T-helper 2 cell treated with Interferon-gamma antibody and Interleukin-4, amounts not matched to agents 5 μg/mL and 100 μg/mL, for 36 hours (primary cell): Measurements from ENCODE around the gene SERPIND1.
A peak's percentile ranks its signal among the peaks of the same experiment; 100 is the strongest.

Experiments used
- DNase-seq: peaks from one replicate; pipeline ENCODE4 v3.0.0; 2021; ENCODE audit warnings: low spot score
- H3K27ac Mint-ChIP-seq: one replicate; pipeline ENCODE4 v1.8.0; 2021; ENCODE audit warnings: mild to moderate bottlenecking, mixed read lengths
- H3K27me3 Mint-ChIP-seq: one replicate; pipeline ENCODE4 v1.8.0; 2021; ENCODE audit warnings: low read depth, mixed read lengths
- H3K36me3 Mint-ChIP-seq: one replicate; pipeline ENCODE4 v1.8.0; 2021; ENCODE audit warnings: low read depth, mixed read lengths
- H3K4me1 Mint-ChIP-seq: one replicate; pipeline ENCODE4 v1.8.0; 2021; ENCODE audit warnings: low read depth, mixed read lengths
- H3K4me3 Mint-ChIP-seq: one replicate; pipeline ENCODE4 v1.8.0; 2022; ENCODE audit warnings: mild to moderate bottlenecking, moderate library complexity, mixed read lengths
- H3K9me3 Mint-ChIP-seq: one replicate; pipeline ENCODE4 v1.8.0; 2021; ENCODE audit warnings: mixed read lengths

The SERPIND1 gene

DNA sequence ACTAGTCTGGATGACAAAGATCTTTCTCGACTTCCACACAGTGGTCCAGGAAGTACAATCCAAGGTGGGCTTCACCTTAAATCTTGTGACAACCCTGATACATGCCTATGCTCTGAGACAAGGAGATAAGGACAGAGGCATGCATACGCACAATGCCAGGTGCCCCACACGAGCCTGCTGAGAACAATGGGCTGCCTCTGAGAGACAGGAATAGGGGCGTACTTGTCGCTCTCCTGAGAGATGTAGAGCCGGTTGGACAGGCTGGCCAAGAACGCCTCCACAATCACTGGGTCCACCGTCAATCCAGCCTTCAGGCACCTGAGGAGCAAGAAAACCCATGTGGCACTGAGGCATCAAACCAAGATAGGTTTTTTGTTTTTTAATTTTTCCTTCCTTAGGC lies 25.5 kb downstream of the SERPIND1 start:
- no peak for DNase-seq
- Mint-ChIP-seq H3K9me3 (no peaks in the 10 kb centered on the region), H3K4me3 (no peak overlapping the region), H3K4me1 (no peaks in the 10 kb centered on the region), H3K36me3 (peaks cover 41% of the 10 kb centered on the region), H3K27ac (no peak overlapping the region), H3K27me3 (no peaks in the 10 kb centered on the region)

DNA sequence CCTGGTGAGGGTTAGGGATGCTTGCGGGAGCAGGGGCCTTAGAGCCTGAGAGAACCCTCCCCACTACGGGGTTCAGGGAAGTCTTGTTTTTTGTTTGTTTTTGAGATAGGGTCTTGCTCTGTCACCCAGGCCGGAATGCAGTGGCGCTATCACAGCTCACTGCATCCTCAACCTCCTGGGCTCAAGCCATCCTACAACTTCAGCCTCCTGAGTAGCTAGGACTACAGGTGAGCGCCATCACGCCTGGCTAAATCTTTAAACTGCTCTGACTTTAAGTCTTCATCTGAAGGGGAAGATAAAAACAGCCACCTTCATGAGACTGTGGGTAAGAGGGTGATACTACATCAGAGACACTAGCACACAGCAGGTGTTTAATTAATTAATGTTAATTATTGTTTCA lies 28.5 kb downstream of the SERPIND1 start:
- Mint-ChIP-seq H3K9me3 (no peaks in the 10 kb centered on the region), H3K36me3 (peaks cover 49% of the 10 kb centered on the region), H3K4me3 (no peak overlapping the region), H3K27me3 (no peaks in the 10 kb centered on the region), H3K4me1 (no peaks in the 10 kb centered on the region), H3K27ac (no peak overlapping the region)
- DNase-seq = no peak

DNA sequence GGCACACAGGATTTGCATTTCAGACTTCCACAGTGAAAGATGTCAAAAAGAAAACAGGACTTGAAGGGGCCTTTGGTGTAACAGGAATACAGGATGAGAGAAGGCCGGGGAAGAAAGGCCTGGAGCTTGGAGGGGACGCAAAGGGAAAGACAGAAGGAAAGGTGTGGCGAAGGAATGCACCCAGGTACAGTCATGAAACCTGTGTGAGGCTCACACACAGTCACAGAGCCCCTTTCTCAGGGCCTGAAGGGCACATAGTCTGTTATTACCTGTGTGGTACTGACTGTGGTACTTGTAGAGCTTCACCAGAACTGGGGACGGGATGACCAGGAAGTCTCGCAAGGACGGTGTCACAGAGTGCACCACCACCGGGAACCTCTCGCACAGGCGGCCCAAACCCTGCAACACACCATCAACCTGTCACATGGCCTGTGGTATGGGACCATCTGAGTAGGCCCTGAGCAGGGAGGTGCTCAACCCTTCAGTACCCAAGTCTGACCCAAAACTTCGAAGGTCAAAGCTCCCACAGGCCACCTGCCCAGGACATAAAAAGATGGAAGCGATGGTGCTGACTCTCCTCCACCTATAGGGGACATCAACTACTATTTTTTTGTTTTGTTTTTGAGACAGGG lies 29.1 kb downstream of the SERPIND1 start:
- H3K36me3 Mint-ChIP-seq = peaks cover 49% of the 10 kb centered on the region
- no peaks in the 10 kb centered on the region for H3K4me1 Mint-ChIP-seq
- no peak for DNase-seq
- no peak overlapping the region for H3K4me3 Mint-ChIP-seq
- no peaks in the 10 kb centered on the region for H3K27me3 Mint-ChIP-seq
- no peaks in the 10 kb centered on the region for H3K9me3 Mint-ChIP-seq
- no peak overlapping the region for H3K27ac Mint-ChIP-seq

DNA sequence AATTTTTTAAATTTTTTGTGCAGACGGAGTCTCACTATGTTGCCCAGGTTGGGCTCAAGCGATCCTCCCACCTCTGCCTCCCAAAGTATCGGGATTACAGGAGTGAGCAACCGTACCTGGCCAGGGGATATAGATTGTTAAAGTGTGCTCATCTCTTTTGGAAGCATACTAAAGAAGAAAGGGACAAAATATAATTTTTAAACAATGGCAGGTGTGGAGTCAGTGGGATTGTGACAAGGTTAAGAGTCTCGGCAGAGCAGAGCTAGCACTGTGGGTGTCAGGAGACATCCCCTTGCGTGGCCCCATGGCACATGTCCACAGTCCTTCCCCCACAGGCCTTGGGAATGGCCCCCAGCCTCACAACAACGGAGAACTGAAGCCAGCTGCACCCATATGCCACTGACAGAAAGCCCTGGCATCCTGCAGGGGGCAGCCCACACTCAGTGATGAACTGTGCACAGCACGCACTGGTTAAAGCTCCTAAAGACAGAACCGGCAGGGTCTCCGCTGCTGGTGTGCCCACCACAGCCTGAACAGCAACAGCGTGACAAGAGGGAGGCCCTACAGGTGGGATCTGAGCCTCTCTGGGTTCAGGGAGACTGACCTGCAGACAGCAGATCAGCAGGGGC lies 29.9 kb downstream of the SERPIND1 start:
- Mint-ChIP-seq H3K4me1 (no peaks in the 10 kb centered on the region), H3K27ac (no peak overlapping the region), H3K27me3 (no peaks in the 10 kb centered on the region), H3K36me3 (peaks cover 44% of the 10 kb centered on the region), H3K4me3 (no peak overlapping the region), H3K9me3 (no peaks in the 10 kb centered on the region)
- peak; percentile 13 for DNase-seq

DNA sequence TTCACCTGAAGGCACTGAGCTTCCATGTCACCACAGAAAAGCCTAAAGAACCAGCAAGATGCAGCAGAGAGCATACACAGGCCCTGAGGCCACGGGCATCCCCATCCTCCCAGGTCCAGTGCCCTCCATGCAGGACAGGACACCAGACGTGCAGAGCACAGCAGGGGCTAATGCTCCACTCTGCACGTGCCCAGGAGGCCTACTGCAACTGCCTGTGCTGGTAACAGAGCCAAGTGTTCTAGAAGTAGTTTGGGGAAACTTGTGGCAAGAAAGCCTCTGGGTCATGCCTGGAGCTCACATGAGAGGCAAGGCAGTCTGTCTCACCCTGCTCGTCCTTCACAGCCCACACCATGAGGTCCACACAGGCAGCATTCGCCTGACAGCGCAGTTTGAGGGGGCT lies 30.7 kb downstream of the SERPIND1 start:
- no peak for DNase-seq
- Mint-ChIP-seq H3K27ac (no peak overlapping the region), H3K9me3 (no peaks in the 10 kb centered on the region), H3K4me1 (peaks cover 3% of the 10 kb centered on the region), H3K4me3 (no peak overlapping the region), H3K27me3 (no peaks in the 10 kb centered on the region), H3K36me3 (peaks cover 45% of the 10 kb centered on the region)

DNA sequence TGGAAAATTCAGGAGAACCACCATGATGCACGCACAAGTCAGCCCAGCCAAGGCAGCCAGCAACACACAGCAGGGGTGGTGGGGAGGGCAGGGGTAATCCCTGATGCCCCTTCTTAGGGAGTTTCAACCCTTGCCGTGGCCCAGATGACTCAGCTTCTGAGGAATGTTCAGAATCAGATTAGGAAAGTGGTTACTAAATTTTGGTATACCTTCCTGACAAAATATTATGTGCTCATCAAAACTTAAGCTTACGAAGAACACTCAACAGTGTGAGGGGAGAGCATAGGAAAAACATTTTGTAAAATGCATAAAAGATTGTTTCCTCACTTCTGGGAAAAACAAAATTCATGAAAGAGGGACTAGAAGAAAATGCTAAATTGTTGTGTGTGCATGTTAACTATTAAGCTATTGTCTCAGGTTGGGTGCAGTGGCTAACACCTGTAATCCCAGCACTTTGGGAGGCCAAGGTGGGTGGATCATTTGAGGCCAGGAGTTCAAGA lies 32.1 kb downstream of the SERPIND1 start:
- Mint-ChIP-seq H3K4me3 (no peak overlapping the region), H3K36me3 (peaks cover 47% of the 10 kb centered on the region), H3K27ac (peak overlapping the region; percentile 31), H3K27me3 (no peaks in the 10 kb centered on the region), H3K4me1 (peaks cover 7% of the 10 kb centered on the region), H3K9me3 (no peaks in the 10 kb centered on the region)
- no peak for DNase-seq

DNA sequence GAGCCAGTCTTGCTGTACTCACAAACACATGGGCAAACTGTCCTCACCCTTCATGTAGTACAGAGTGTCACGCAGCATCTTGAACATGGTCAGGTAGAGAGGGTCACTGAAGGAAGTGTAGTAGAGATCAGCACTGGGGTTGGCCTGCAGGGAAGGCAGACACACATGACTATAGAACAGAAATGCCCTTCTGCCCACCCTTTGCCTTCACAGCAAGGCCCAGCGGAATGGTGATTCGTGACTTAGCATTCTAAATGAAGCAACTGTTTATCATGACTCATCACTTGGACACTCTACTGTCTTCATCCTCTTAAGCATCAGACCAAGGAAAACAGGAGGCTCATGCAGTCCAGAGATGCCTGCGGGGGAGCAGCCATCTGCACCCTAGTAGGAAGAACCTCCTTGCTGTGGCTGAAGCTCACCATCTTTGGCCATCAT lies 33.4 kb downstream of the SERPIND1 start:
- H3K36me3 Mint-ChIP-seq = peaks cover 53% of the 10 kb centered on the region
- no peaks in the 10 kb centered on the region for H3K9me3 Mint-ChIP-seq
- H3K27ac Mint-ChIP-seq = no peak overlapping the region
- DNase-seq = no peak
- peaks cover 12% of the 10 kb centered on the region for H3K4me1 Mint-ChIP-seq
- no peak overlapping the region for H3K4me3 Mint-ChIP-seq
- no peaks in the 10 kb centered on the region for H3K27me3 Mint-ChIP-seq

DNA sequence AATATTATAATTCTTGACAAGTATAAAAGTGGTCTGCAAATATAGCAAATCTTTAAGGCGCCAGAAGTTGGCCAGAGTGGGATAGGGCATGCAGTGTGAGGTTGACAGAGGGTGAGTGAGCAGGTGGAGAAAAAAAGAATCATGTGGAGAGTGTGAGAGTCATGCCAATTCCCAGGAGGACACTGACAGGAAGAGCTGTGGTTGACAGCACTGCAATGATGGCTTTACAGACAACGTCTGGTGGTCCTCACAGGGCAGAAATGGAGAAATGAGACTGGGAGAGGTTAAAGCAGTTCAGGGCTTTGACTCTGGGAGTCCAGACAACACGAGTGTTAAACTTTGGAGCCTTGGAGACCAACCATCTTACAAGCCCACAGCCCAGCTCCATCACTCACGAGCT lies 34.9 kb downstream of the SERPIND1 start:
- peaks cover 61% of the 10 kb centered on the region for H3K36me3 Mint-ChIP-seq
- peaks cover 12% of the 10 kb centered on the region for H3K4me1 Mint-ChIP-seq
- H3K4me3 Mint-ChIP-seq = no peak overlapping the region
- no peaks in the 10 kb centered on the region for H3K27me3 Mint-ChIP-seq
- no peak overlapping the region for H3K27ac Mint-ChIP-seq
- H3K9me3 Mint-ChIP-seq = no peaks in the 10 kb centered on the region
- DNase-seq = no peak

DNA sequence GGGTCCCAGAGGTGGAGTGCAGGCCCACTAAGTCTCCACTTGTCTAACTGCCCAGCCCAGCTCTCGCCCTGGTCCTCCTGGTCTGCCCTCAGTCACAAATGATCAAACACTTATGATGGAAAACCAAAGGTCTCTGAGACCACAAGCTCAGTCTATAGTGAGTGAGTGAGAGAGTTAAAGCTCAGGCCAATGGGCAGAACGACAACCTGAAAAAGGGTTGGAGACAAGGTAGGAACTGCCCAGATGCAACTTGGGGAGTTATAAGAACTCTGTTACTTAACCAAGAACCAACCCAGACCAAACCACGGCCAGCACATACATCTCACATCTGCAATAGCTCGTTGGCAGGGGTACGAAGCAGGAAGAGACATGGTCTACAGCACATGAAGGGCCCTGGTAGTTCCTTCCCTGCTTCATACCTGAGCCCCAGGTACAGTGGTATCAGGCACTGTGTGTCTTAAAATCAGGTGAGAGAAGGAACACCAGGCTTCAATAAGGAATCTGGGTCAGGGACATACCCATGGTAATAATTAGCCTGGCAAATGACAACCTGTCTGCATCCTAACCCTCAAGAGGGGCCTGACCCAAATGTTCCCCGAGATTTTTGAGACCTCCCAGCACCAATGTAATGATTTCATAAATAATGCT lies 35.7 kb downstream of the SERPIND1 start:
- no peaks in the 10 kb centered on the region for H3K27me3 Mint-ChIP-seq
- peaks cover 14% of the 10 kb centered on the region for H3K4me1 Mint-ChIP-seq
- H3K4me3 Mint-ChIP-seq = no peak overlapping the region
- DNase-seq = no peak
- H3K9me3 Mint-ChIP-seq = no peaks in the 10 kb centered on the region
- peaks cover 58% of the 10 kb centered on the region for H3K36me3 Mint-ChIP-seq
- no peak overlapping the region for H3K27ac Mint-ChIP-seq

DNA sequence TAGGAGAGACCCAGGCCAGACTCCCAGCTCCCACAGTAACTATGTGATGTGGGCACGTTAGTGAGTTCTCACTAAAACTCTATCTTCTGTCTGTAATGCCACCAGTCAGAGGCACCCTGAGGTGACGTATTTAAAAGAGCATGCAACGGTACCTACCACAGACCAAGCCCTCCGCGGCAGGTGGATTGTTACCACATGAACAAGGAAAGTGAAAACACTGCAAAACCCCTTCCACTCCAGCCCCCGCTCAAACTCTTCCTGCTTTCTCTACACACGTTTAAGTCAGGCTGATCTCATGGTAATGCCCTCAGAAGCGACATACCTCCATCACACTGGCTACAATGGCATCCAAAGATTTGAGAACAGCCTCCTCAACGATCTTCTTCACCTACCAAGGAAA lies 36.7 kb downstream of the SERPIND1 start:
- Mint-ChIP-seq H3K4me1 (peaks cover 14% of the 10 kb centered on the region), H3K4me3 (no peak overlapping the region), H3K9me3 (no peaks in the 10 kb centered on the region), H3K27ac (no peak overlapping the region), H3K27me3 (no peaks in the 10 kb centered on the region), H3K36me3 (peaks cover 56% of the 10 kb centered on the region)
- no peak for DNase-seq

DNA sequence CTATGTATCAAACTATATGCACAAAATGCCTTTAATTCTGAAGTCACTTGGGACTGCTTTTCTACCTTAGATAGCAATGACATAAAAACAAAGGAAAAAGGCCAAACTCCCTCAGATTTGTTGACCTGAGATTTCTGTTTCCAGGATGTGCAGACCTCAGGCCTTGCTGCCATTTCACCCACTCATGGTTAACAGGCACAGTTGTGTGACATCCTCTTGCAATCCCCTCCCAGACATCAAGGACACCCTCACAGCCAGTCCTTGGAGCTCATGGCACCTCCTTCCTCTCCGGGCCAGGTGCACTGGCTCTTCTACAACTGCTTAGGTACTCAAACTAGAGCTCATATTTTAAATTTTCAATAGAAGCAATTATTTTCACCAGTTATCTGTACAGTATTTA lies 37.3 kb downstream of the SERPIND1 start:
- peak overlapping the region; percentile 24 for H3K27ac Mint-ChIP-seq
- no peaks in the 10 kb centered on the region for H3K27me3 Mint-ChIP-seq
- no peaks in the 10 kb centered on the region for H3K9me3 Mint-ChIP-seq
- DNase-seq = no peak
- H3K4me1 Mint-ChIP-seq = peaks cover 14% of the 10 kb centered on the region
- peaks cover 52% of the 10 kb centered on the region for H3K36me3 Mint-ChIP-seq
- no peak overlapping the region for H3K4me3 Mint-ChIP-seq

DNA sequence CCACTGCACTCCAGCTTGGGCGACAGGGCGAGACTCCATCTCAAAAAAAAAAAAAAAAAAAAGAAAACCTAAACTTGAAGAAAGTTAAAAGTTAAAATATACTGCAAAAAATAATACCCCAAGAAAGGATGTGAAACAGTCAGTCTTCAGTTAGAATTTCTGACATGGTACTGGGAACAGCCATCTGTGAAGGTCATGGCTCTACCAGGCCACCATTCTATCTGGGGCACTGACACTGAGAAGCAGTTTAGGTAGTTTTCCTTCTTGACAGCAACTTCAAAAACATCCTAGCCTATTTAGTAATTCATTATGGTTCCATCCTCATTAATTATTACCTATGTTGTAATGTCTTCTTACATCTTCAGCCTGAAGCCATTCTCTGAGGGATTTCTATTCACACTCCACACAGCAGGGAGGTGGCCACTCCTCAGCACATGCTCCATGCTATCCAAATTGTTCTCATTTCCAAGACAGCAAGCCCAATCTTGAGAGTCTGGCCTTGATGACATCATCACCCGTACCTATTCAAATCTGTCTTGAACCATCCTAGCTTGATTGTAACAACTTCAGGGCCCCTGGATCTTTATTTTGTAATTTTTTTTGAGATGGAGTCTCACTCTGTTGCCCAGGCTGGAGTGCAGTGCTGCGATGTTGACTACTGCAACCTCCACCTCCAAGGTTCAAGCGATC lies 38.2 kb downstream of the SERPIND1 start:
- H3K4me1 Mint-ChIP-seq = peaks cover 14% of the 10 kb centered on the region
- no peak overlapping the region for H3K4me3 Mint-ChIP-seq
- H3K9me3 Mint-ChIP-seq = no peaks in the 10 kb centered on the region
- peaks cover 56% of the 10 kb centered on the region for H3K36me3 Mint-ChIP-seq
- no peak overlapping the region for H3K27ac Mint-ChIP-seq
- H3K27me3 Mint-ChIP-seq = no peaks in the 10 kb centered on the region
- no peak for DNase-seq

DNA sequence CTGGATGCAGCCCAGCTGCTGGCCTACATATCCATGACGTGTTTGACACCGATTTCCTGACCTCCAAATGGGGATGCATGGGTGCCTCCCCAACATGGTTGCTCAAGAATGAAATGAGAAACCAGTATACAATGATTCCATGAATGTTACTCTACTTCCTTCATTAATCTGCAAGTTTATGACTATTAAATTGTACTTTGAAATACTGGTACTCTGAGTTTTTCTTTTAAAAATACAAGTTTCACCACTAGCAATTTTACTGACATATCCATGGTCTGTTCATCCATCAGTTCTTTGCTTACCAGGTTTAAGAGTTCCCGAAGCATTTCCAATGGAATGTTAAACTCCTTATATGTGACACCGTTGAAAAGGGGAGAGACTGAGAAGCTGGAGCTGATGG lies 39.1 kb downstream of the SERPIND1 start:
- Mint-ChIP-seq H3K9me3 (no peaks in the 10 kb centered on the region), H3K27ac (no peak overlapping the region), H3K36me3 (peaks cover 51% of the 10 kb centered on the region), H3K4me3 (no peak overlapping the region), H3K4me1 (peaks cover 14% of the 10 kb centered on the region), H3K27me3 (no peaks in the 10 kb centered on the region)
- no peak for DNase-seq

DNA sequence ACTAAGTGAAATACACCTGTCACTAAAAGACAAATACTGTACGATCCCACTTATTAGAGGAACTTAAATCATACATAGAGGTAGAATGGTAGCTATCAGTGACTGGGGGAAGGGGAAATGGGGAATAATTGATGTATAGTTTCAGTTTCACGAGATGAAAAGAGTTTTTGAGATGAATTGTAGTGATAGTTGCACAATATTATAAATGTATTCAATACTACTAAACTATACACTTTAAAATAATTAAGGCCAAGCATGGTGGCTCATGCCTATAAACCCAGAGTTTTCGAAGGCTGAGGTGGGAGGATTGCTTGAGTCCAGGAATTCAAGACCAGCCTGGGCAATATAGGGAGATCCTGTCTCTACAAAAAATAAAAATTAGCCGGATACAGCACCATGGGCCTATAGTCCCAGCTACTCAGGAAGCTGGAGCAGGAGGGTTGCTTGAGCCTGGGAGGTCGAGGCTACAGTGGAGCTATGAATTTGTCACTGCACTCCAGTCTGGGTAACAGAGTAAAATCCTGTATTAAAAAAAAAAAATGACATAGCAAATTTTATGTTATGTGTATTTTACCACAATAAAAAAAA lies 40.4 kb downstream of the SERPIND1 start:
- no peaks in the 10 kb centered on the region for H3K9me3 Mint-ChIP-seq
- H3K27ac Mint-ChIP-seq = no peak overlapping the region
- H3K4me3 Mint-ChIP-seq = no peak overlapping the region
- H3K36me3 Mint-ChIP-seq = peaks cover 58% of the 10 kb centered on the region
- DNase-seq = no peak
- peaks cover 14% of the 10 kb centered on the region for H3K4me1 Mint-ChIP-seq
- H3K27me3 Mint-ChIP-seq = no peaks in the 10 kb centered on the region
